Subcutaneous adipose tissue (tissue), 4 donors: ENCODE data around the gene SYT11. TPM values are rescaled to one million over a fixed set of nuclear protein-coding genes. Genes with fewer than 3 reads are reported as not detected.

ENCODE experiments used
- CTCF ChIP-seq: fragments of 450-650 bp; IDR thresholded peaks from one replicate; pipeline ENCODE4 v1.5.1; 2016; ENCODE audit warnings: low read depth, mild to moderate bottlenecking, control low read depth, antibody characterized with exemption, moderate library complexity
- total RNA-seq, 4 donors: library from RNA; depleted of rRNA; stranded (reverse); fragments of >200 nt; gene quantifications; one replicate each; pipeline ENCODE4 v1.1.0, GENCODE V29; 2016

The SYT11 gene
- total RNA-seq, 4 donors from 2014 or later: 4.3 to 13.8 (median 5.2) TPM

- TF ChIP-seq CTCF: no peak
These were observed 21.6 kb downstream of the SYT11 start for GRCh38 chr1:155880950-155881349.

DNA sequence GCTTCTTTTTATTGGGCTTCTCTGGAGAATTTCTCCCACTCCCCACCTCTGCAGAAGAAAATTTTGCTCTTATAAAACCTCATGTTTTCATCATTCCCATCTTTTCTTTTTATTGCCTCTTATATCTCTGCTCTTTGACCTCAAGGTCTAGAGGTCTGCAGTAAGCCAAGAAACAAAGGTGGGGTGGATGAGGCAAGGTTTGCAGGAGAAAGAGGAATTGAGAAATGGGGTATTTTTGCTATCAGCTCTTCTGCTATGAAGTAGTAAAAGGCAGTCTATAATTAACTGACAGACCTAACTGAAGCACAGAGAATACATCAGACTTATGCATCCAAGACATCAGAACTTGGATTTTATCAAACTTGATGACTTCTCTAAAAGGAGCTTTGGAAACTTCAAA is 22.9 kb downstream of the SYT11 start:
- no peak for TF ChIP-seq CTCF

GRCh38 chr1:155882766-155883165 is 23.4 kb downstream of the SYT11 start:
- TF ChIP-seq CTCF: no peak

DNA sequence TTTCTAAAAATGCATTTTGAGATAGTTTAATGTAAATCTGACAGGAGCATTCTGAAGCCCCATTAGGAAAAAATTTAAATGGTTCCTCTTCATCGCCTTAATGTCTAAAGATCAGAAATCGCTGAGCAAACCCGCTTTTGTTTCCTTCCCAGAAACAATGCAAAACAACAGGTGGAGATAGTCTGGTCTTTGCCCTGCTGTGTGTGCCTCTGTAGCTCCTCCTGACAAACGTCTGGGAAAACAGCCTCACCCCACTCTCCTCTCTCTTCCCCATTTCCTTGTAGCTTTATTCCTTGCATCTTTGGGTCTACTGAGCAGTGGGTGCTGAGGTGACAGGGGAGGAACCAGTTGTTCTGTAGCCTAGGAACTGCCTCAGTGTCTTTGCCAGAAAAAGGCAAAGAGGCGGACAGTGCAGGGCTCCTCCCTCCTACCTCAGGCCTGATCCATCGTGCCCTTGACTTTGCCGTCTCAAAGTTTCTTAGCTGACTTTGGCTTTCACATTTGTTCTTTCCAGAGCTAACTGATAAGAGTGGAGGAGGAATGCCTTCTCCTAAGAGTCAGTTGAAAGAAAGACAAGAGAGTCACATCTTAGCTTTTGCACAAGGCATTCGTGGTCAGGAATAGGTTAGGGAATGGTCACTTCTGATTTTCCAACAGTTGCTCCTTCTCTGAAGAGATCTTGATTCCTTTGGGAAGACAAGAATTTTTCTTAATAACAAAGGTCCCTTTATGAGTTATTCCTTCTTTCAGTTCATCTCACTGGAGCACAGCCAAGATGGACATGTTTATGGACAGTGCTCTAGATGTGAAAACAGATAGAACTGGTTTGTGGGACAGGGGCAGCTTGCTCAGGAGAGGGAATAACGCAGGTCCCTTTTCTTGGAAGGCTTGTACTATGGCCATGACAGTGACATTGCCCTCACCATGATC is 24.9 kb downstream of the SYT11 start:
- no peak for TF ChIP-seq CTCF

GRCh38 chr1:155884982-155885381 is 25.6 kb downstream of the SYT11 start:
- TF ChIP-seq CTCF: no peak

- TF ChIP-seq CTCF: no peak
These were observed 29.1 kb downstream of the SYT11 start for GRCh38 chr1:155888481-155888880.

- no peak for TF ChIP-seq CTCF
These were observed 30.2 kb downstream of the SYT11 start for GRCh38 chr1:155889566-155889965.
